Neural cell (in vitro differentiated cells): ENCODE results near the gene ADK.

Experiments
- CTCF ChIP-seq: fragments of 450-650 bp; IDR thresholded peaks from 2 replicates; pipeline ENCODE4 v1.5.1; 2014; ENCODE audit warnings: antibody characterized with exemption, mild to moderate bottlenecking, moderate library complexity; ENCODE audit not compliant: poor library complexity, severe bottlenecking
- EZH2 ChIP-seq: fragments of 200-600, 300-800 bp; shearing (Covaris generic), sonication (generic); IDR thresholded peaks from 2 replicates; pipeline ENCODE4 v1.6.1; 2014; ENCODE audit warnings: antibody characterized with exemption, low read length, borderline replicate concordance, mild to moderate bottlenecking; ENCODE audit not compliant: insufficient read depth, poor library complexity, severe bottlenecking
- MXI1 ChIP-seq: fragments of 450-650 bp; conservative IDR thresholded peaks from 2 replicates; pipeline ENCODE4 v1.6.1; 2014; ENCODE audit warnings: antibody characterized with exemption, mild to moderate bottlenecking; ENCODE audit not compliant: poor library complexity, severe bottlenecking
- POLR2AphosphoS5 ChIP-seq: IDR thresholded peaks from 2 replicates; pipeline ENCODE4 v1.6.1; 2012
- REST ChIP-seq: IDR thresholded peaks from 2 replicates; pipeline ENCODE4 v1.6.1; 2012; ENCODE audit warnings: borderline replicate concordance

- TF ChIP-seq CTCF: no peak
- TF ChIP-seq POLR2AphosphoS5: no peak
- no peak for TF ChIP-seq MXI1
- no peak for TF ChIP-seq REST
- no peak for TF ChIP-seq EZH2
Observed at GRCh38 chr10:74243067-74243466, 92.0 kb downstream of the ADK start.
